GM18909 (cell line): ENCODE measurements around the gene HIVEP3.
A peak's percentile ranks its signal among the peaks of the same experiment; 100 is the strongest.
"Not testable (repeated sequence)": the region's sequence is repeated elsewhere in the genome, so short reads cannot be mapped to it uniquely, and the experiment has no call there.

Source experiments
- ATAC-seq: cut with Tn5 transposase; IDR thresholded peaks from one replicate; pipeline ENCODE4 v1.9.1; 2021; ENCODE audit warnings: mild to moderate bottlenecking; ENCODE audit not compliant: unreplicated experiment, poor library complexity

The HIVEP3 gene

GRCh38 chr1:41924911-41925310 is 6.2 kb upstream of the HIVEP3 start:
- ATAC-seq = no peak

- not testable (repeated sequence) for ATAC-seq
Measured at GRCh38 chr1:41921271-41921670, 2.5 kb upstream of the HIVEP3 start.

- no peak for ATAC-seq
Measured at GRCh38 chr1:41920658-41921057, 1.9 kb upstream of the HIVEP3 start.

GRCh38 chr1:41919764-41920397 is 1.2 kb upstream of the HIVEP3 start:
- peak; percentile 65 for ATAC-seq

GRCh38 chr1:41919131-41919530 is 409 bp upstream of the HIVEP3 start:
- ATAC-seq = no peak

GRCh38 chr1:41917835-41918449 is 780 bp downstream of the HIVEP3 start:
- no peak for ATAC-seq

GRCh38 chr1:41917076-41917475 is 1.6 kb downstream of the HIVEP3 start:
- ATAC-seq = no peak

- no peak for ATAC-seq
Measured at GRCh38 chr1:41915786-41916571, 2.7 kb downstream of the HIVEP3 start.

GRCh38 chr1:41914516-41914915 is 4.2 kb downstream of the HIVEP3 start:
- no peak for ATAC-seq

GRCh38 chr1:41913014-41913413 is 5.7 kb downstream of the HIVEP3 start:
- no peak for ATAC-seq

GRCh38 chr1:41908288-41908895 is 10.3 kb downstream of the HIVEP3 start:
- no peak for ATAC-seq

- no peak for ATAC-seq
Measured at GRCh38 chr1:41907446-41907845, 11.3 kb downstream of the HIVEP3 start.

GRCh38 chr1:41906943-41907342 is 11.8 kb downstream of the HIVEP3 start:
- ATAC-seq = no peak

- ATAC-seq = no peak
Measured at GRCh38 chr1:41905093-41905675, 13.5 kb downstream of the HIVEP3 start.

GRCh38 chr1:41902664-41903063 is 16.1 kb downstream of the HIVEP3 start:
- no peak for ATAC-seq

- no peak for ATAC-seq
Measured at GRCh38 chr1:41902159-41902577, 16.6 kb downstream of the HIVEP3 start.

GRCh38 chr1:41901551-41901950 is 17.2 kb downstream of the HIVEP3 start:
- no peak for ATAC-seq

- no peak for ATAC-seq
Measured at GRCh38 chr1:41900603-41901444, 17.9 kb downstream of the HIVEP3 start.

GRCh38 chr1:41898191-41898713 is 20.5 kb downstream of the HIVEP3 start:
- ATAC-seq = no peak

- ATAC-seq = no peak
Measured at GRCh38 chr1:41895552-41895951, 23.2 kb downstream of the HIVEP3 start.
